HCT116 (cell line): ENCODE results near the gene CACNG1. TPM values are rescaled to one million over a fixed set of nuclear protein-coding genes. Genes with fewer than 3 reads are reported as not detected.

Experiments
- ATAC-seq: fragments of 200-7000 bp; cut with Tn5 transposase; 2 replicates; pipeline ENCODE4 v1.9.1; 2020; ENCODE audit warnings: mild to moderate bottlenecking, moderate library complexity
- BruUV-seq: library from RNA; stranded (reverse); fragments of 400-500 nt; replicated peaks from 2 replicates; lab custom pipeline; 2021; lab: Mats Ljungman, UMichigan
- CTCF ChIA-PET: fragments of 300-600 bp; sonication (Branson Sonifier 250); formaldehyde crosslinking; loops from one replicate; lab custom pipeline; 2021; ENCODE audit warnings: antibody characterized with exemption; lab: Charles Lee
- POLR2A ChIA-PET: fragments of 300-600, 350-600 bp; sonication (Branson Sonifier 250); formaldehyde crosslinking; loops from one replicate; lab custom pipeline; 2021; ENCODE audit warnings: antibody characterized with exemption; lab: Charles Lee
- RAD21 ChIA-PET, 2 experiments: fragments of 300-600 bp; sonication (Branson Sonifier 250); formaldehyde crosslinking; loops; one replicate each; lab custom pipeline; 2023; ENCODE audit warnings: low total read pairs in 2 of 2; ENCODE audit not compliant: uncharacterized antibody in 2 of 2, unreplicated experiment in 2 of 2, low non-redundant PET in 1 of 2; lab: Charles Lee
- DNase-seq: peaks from one replicate; pipeline ENCODE4 v3.0.0-alpha.2; 2010; ENCODE audit warnings: low read depth, low spot score
- H2AFZ ChIP-seq: fragments of 200-600 bp; shearing (Covaris generic), sonication (generic); 2 replicates; pipeline ENCODE4 v1.6.1; 2017; ENCODE audit warnings: low read depth, mixed run types, mixed read lengths, antibody characterized with exemption, low read length; ENCODE audit not compliant: poor library complexity, severe bottlenecking
- H3K27ac ChIP-seq: 2 replicates; pipeline ENCODE4 v1.5.1; 2012; ENCODE audit warnings: low read depth, low read length
- H3K27me3 ChIP-seq: fragments of 200-600 bp; sonication (generic); 2 replicates; pipeline ENCODE4 v1.6.1; 2016; ENCODE audit warnings: mixed run types, low read length, mixed read lengths; ENCODE audit not compliant: insufficient read depth
- H3K36me3 ChIP-seq, 2 experiments: fragments of 200-500 bp in 1 of 2; fragments of 200-600 bp in 1 of 2; sonication (Bioruptor generic) in 1 of 2; sonication (generic) in 1 of 2; 2 replicates each; pipeline versions ENCODE4 v1.5.1 to v1.6.1; 2014 to 2016; ENCODE audit warnings: low read length in 2 of 2, inconsistent platforms in 1 of 2, mixed read lengths in 1 of 2, mixed run types in 1 of 2; ENCODE audit not compliant: insufficient read depth in 2 of 2, control insufficient read depth in 1 of 2
- H3K4me1 ChIP-seq, 2 experiments: fragments of 200-600 bp in 1 of 2; sonication (generic) in 1 of 2; 2 replicates each; pipeline versions ENCODE4 v1.5.1 to v1.6.1; 2012 to 2017; ENCODE audit warnings: low read length in 2 of 2, inconsistent platforms in 1 of 2, mild to moderate bottlenecking in 1 of 2, mixed read lengths in 1 of 2, mixed run types in 1 of 2, moderate library complexity in 1 of 2; ENCODE audit not compliant: insufficient read depth in 2 of 2, control insufficient read depth in 1 of 2
- H3K4me2 ChIP-seq: fragments of 200-600 bp; sonication (generic); 2 replicates; pipeline ENCODE4 v1.6.1; 2017; ENCODE audit warnings: mixed run types, low read length, mixed read lengths
- H3K4me3 ChIP-seq, 2 experiments: fragments of 200-600 bp in 1 of 2; sonication (generic) in 1 of 2; replicated peaks in 1 of 2; 2 replicates each; pipeline ENCODE4 v1.5.1; 2011 to 2016; ENCODE audit warnings: low read length in 2 of 2, control low read depth in 1 of 2, low read depth in 1 of 2, mild to moderate bottlenecking in 1 of 2, mixed read lengths in 1 of 2, mixed run types in 1 of 2
- H3K79me2 ChIP-seq: fragments of 200-600 bp; sonication (generic); 2 replicates; pipeline ENCODE4 v1.6.1; 2017; ENCODE audit warnings: mild to moderate bottlenecking, mixed run types, low read length, moderate library complexity, mixed read lengths; ENCODE audit not compliant: insufficient read depth
- H3K9ac ChIP-seq: fragments of 200-600 bp; sonication (generic); 2 replicates; pipeline ENCODE4 v1.6.1; 2016; ENCODE audit warnings: low read length, mixed read lengths
- H3K9me2 ChIP-seq: fragments of 200-600 bp; sonication (generic), shearing (Covaris generic); 2 replicates; pipeline ENCODE4 v1.6.1; 2017; ENCODE audit warnings: mixed run types, mild to moderate bottlenecking, moderate library complexity; ENCODE audit not compliant: insufficient read depth
- H3K9me3 ChIP-seq, 2 experiments: fragments of 200-500 bp in 1 of 2; fragments of 200-600 bp in 1 of 2; sonication (Bioruptor generic) in 1 of 2; sonication (generic) in 1 of 2; 2 replicates each; pipeline ENCODE4 v1.6.1; 2014 to 2017; ENCODE audit warnings: low read length in 2 of 2, mixed read lengths in 2 of 2, inconsistent platforms in 1 of 2, low read depth in 1 of 2, mild to moderate bottlenecking in 1 of 2, mixed run types in 1 of 2, moderate library complexity in 1 of 2; ENCODE audit not compliant: control insufficient read depth in 1 of 2, insufficient read depth in 1 of 2
- H4K20me1 ChIP-seq: fragments of 200-600 bp; sonication (generic), shearing (Covaris generic); 2 replicates; pipeline ENCODE4 v1.6.1; 2017; ENCODE audit warnings: mixed run types, mild to moderate bottlenecking, moderate library complexity; ENCODE audit not compliant: insufficient read depth
- ATF3 ChIP-seq: IDR thresholded peaks from 2 replicates; pipeline ENCODE4 v1.6.1; 2012
- CBX3 ChIP-seq: IDR thresholded peaks from 2 replicates; pipeline ENCODE4 v1.6.1; 2012; ENCODE audit warnings: low read depth
- ELF1 ChIP-seq: IDR thresholded peaks from 2 replicates; pipeline ENCODE4 v1.6.1; 2012; ENCODE audit warnings: low read depth, borderline replicate concordance
- EZH2phosphoT487 ChIP-seq: fragments of 200-600 bp; IDR thresholded peaks from 2 replicates; pipeline ENCODE4 v1.6.1; 2018; ENCODE audit warnings: antibody characterized with exemption, borderline replicate concordance
- JUND ChIP-seq: IDR thresholded peaks from 2 replicates; pipeline ENCODE4 v1.6.1; 2012
- MAX ChIP-seq: IDR thresholded peaks from 2 replicates; pipeline ENCODE4 v1.6.1; 2012
- POLR2A ChIP-seq: IDR thresholded peaks from 2 replicates; pipeline ENCODE4 v1.7.0; 2011; ENCODE audit warnings: borderline replicate concordance; ENCODE audit not compliant: insufficient read depth, insufficient read length; ENCODE audit errors: extremely low read depth
- POLR2AphosphoS5 ChIP-seq: IDR thresholded peaks from 2 replicates; pipeline ENCODE4 v1.6.1; 2011; ENCODE audit warnings: mild to moderate bottlenecking, low read depth, low read length, moderate library complexity
- RAD21 ChIP-seq: IDR thresholded peaks from 2 replicates; pipeline ENCODE4 v1.6.1; 2012; ENCODE audit warnings: low read depth, mild to moderate bottlenecking
- REST ChIP-seq: IDR thresholded peaks from 2 replicates; pipeline ENCODE4 v1.6.1; 2012; ENCODE audit warnings: low read depth
- SP1 ChIP-seq: IDR thresholded peaks from 2 replicates; pipeline ENCODE4 v1.6.1; 2012; ENCODE audit warnings: low read depth
- SRF ChIP-seq: IDR thresholded peaks from 2 replicates; pipeline ENCODE4 v1.6.1; 2012; ENCODE audit warnings: low read depth
- ZBTB33 ChIP-seq: IDR thresholded peaks from 2 replicates; pipeline ENCODE4 v1.6.1; 2011; ENCODE audit warnings: mild to moderate bottlenecking, low read length, moderate library complexity; ENCODE audit not compliant: insufficient replicate concordance; ENCODE audit errors: extremely low read depth
- ZFX ChIP-seq: fragments of 450-650 bp; IDR thresholded peaks from 2 replicates; pipeline ENCODE4 v1.6.1; 2017
- ZNF274 ChIP-seq: fragments of 200-500 bp; sonication (Bioruptor generic); IDR thresholded peaks from 2 replicates; pipeline ENCODE4 v1.6.1; 2014; ENCODE audit warnings: mild to moderate bottlenecking, low read depth, low read length, inconsistent platforms
- intact Hi-C: fragments of 100-400 bp; cut with micrococcal nuclease; formaldehyde crosslinking; loops from 2 replicates; pipeline ENCODE4 v1.10.0; 2022
- total RNA-seq: library from RNA; stranded (reverse); gene quantifications from one replicate; pipeline ENCODE4 v1.2.1, GENCODE V29; 2021; ENCODE audit not compliant: unreplicated experiment
- TF ChIP-seq, protein P1 (sequence below), 3 experiments: fragments of 200-600 bp in 1 of 3; sonication (generic) in 1 of 3; IDR thresholded peaks in 2 of 3; conservative IDR thresholded peaks in 1 of 3; 2 replicates each; pipeline ENCODE4 v1.5.1; 2012 to 2017; ENCODE audit warnings: low read depth in 2 of 3, low read length in 2 of 3, antibody characterized with exemption in 1 of 3, borderline replicate concordance in 1 of 3, control low read depth in 1 of 3, mild to moderate bottlenecking in 1 of 3, mixed read lengths in 1 of 3, mixed run types in 1 of 3, moderate library complexity in 1 of 3; ENCODE audit not compliant: insufficient read depth in 1 of 3

Gene CACNG1
- total RNA-seq, 1 experiment from 2014 or later, result not detected

- ChIA-PET POLR2A (no interaction called here), RAD21 (no interaction called here), CTCF (no interaction called here)
- ATAC-seq (no peak), DNase-seq (no peak)
- Histone ChIP-seq H3K4me2 (no peak overlapping the region), H3K27ac (no peak overlapping the region), H4K20me1 (no peaks in the 10 kb centered on the region), H3K9ac (no peak overlapping the region), H3K36me3 (no peaks in the 10 kb centered on the region), H3K79me2 (no peaks in the 10 kb centered on the region), H3K9me2 (no peaks in the 10 kb centered on the region), H3K4me3 (no peak overlapping the region), H3K27me3 (no peaks in the 10 kb centered on the region), H2AFZ (no peak overlapping the region), H3K4me1 (no peaks in the 10 kb centered on the region), H3K9me3 (no peaks in the 10 kb centered on the region)
- TF ChIP-seq CBX3 (no peak), JUND (no peak), SP1 (no peak), ZBTB33 (no peak), SRF (no peak), REST (no peak), ELF1 (no peak), POLR2A (no peak), EZH2phosphoT487 (no peak), ZNF274 (no peak), MAX (no peak), ZFX (no peak), RAD21 (no peak), ATF3 (no peak), POLR2AphosphoS5 (no peak)
- TF ChIP-seq, protein P1, sequence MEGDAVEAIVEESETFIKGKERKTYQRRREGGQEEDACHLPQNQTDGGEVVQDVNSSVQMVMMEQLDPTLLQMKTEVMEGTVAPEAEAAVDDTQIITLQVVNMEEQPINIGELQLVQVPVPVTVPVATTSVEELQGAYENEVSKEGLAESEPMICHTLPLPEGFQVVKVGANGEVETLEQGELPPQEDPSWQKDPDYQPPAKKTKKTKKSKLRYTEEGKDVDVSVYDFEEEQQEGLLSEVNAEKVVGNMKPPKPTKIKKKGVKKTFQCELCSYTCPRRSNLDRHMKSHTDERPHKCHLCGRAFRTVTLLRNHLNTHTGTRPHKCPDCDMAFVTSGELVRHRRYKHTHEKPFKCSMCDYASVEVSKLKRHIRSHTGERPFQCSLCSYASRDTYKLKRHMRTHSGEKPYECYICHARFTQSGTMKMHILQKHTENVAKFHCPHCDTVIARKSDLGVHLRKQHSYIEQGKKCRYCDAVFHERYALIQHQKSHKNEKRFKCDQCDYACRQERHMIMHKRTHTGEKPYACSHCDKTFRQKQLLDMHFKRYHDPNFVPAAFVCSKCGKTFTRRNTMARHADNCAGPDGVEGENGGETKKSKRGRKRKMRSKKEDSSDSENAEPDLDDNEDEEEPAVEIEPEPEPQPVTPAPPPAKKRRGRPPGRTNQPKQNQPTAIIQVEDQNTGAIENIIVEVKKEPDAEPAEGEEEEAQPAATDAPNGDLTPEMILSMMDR (IDR thresholded peaks at IDR 0.05 in 2 of 3, conservative IDR thresholded peaks at IDR 0.05 in 1 of 3; ENCODE audit: borderline replicate concordance in 1 of 3, insufficient read depth in 1 of 3, low read depth in 2 of 3, low read length in 2 of 3), result no peak
- intact Hi-C loops, result no loop called here
- no TSS peak for BruUV-seq
These were observed 48.4 kb upstream of the CACNG1 start for GRCh38 chr17:66995944-66996343.
